Panc1 (cell line): ENCODE measurements around the gene HELZ2.

Experiments used
- CTCF ChIP-seq: fragments of 450-650 bp; IDR thresholded peaks from 2 replicates; pipeline ENCODE4 v1.5.1; 2017; ENCODE audit warnings: mild to moderate bottlenecking
- POLR2AphosphoS5 ChIP-seq: IDR thresholded peaks from 2 replicates; pipeline ENCODE4 v1.6.1; 2012; ENCODE audit warnings: mild to moderate bottlenecking, low read depth, low read length, moderate library complexity
- REST ChIP-seq, 2 experiments: IDR thresholded peaks; 2 replicates each; pipeline ENCODE4 v1.6.1; 2011 to 2012; ENCODE audit warnings: low read depth in 2 of 2, control low read depth in 1 of 2, low read length in 1 of 2, mild to moderate bottlenecking in 1 of 2, moderate library complexity in 1 of 2; ENCODE audit not compliant: insufficient read depth in 1 of 2
- TCF7L2 ChIP-seq: IDR thresholded peaks from 2 replicates; pipeline ENCODE4 v1.6.1; 2011; ENCODE audit warnings: mild to moderate bottlenecking, low read depth, low read length, inconsistent platforms

- TF ChIP-seq CTCF, result no peak
- TF ChIP-seq POLR2AphosphoS5, result no peak
- no peak for TF ChIP-seq REST (IDR thresholded peaks at IDR 0.05; ENCODE audit: insufficient read depth in 1 of 2, low read depth in 2 of 2, low read length in 1 of 2)
- TF ChIP-seq TCF7L2, result no peak
Observed at GRCh38 chr20:63596423-63596822, 22.4 kb upstream of the HELZ2 start.
